IPS-15b (cell line): ENCODE measurements around the gene ERC2.
A peak's percentile ranks its signal among the peaks of the same experiment; 100 is the strongest.

Experiments
- H3K27me3 ChIP-seq: one replicate; pipeline ENCODE4 v1.6.1; 2013; ENCODE audit warnings: low read length; ENCODE audit not compliant: control insufficient read depth, insufficient read depth
- H3K36me3 ChIP-seq: one replicate; pipeline ENCODE4 v1.6.1; 2013; ENCODE audit warnings: low read length; ENCODE audit not compliant: control insufficient read depth, insufficient read depth
- H3K4me1 ChIP-seq: one replicate; pipeline ENCODE4 v1.6.1; 2013; ENCODE audit warnings: mild to moderate bottlenecking, low read length; ENCODE audit not compliant: control insufficient read depth, insufficient read depth
- H3K4me3 ChIP-seq: one replicate; pipeline ENCODE4 v1.5.1; 2013; ENCODE audit warnings: low read depth, low read length
- H3K9ac ChIP-seq: one replicate; pipeline ENCODE4 v1.6.1; 2013; ENCODE audit warnings: low read depth, mild to moderate bottlenecking, low read length
- H3K9me3 ChIP-seq: one replicate; pipeline ENCODE4 v1.6.1; 2013; ENCODE audit warnings: mild to moderate bottlenecking, low read length; ENCODE audit not compliant: control insufficient read depth, insufficient read depth

Gene ERC2

GRCh38 chr3:55501905-55502304 is 966.4 kb downstream of the ERC2 start:
- no peaks in the 10 kb centered on the region for H3K36me3 ChIP-seq
- no peaks in the 10 kb centered on the region for H3K4me1 ChIP-seq
- H3K9me3 ChIP-seq, result no peaks in the 10 kb centered on the region
- peaks cover 3% of the 10 kb centered on the region for H3K27me3 ChIP-seq
- no peak overlapping the region for H3K4me3 ChIP-seq
- H3K9ac ChIP-seq, result no peak overlapping the region

DNA sequence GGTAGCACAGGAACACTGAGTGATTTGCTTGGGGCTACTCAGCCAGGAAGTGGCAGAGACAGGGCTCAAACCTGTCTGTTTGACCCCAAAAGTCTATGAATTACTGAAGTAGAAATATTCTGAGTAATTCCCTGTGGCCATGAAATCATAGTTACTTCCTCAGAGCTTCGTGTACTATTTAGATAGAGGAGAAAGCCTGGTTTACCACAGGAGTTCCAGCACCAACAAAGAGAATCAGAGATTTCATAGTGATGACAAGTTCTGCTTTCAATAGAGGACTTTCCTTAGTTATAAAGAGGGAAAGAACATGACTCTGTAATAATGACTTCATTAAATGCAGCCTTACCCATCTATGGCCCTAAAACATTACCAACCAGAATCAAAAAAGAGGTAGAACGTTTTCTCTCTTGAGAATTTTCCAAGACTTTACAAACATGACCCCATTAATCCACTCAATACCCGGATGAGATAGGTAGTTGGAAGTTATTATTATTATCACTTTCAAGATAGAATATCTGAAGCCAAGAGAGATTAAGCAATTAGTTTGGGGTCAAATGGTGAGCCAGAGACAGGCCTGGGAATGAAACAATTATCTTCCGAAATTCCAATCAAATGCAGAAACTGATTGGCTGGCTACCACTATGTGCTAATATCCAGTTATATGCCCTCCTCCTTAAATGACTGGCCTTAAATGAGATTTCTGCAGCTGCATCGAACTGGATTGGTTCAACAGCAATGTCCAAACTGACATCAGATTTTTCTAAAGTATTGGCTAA is 967.5 kb downstream of the ERC2 start:
- Histone ChIP-seq H3K9me3 (no peaks in the 10 kb centered on the region), H3K4me3 (no peak overlapping the region)

GRCh38 chr3:55498520-55498919 is 969.7 kb downstream of the ERC2 start:
- Histone ChIP-seq H3K4me1 (no peaks in the 10 kb centered on the region), H3K4me3 (no peak overlapping the region), H3K9me3 (no peaks in the 10 kb centered on the region), H3K36me3 (no peaks in the 10 kb centered on the region), H3K27me3 (peaks cover 3% of the 10 kb centered on the region), H3K9ac (no peak overlapping the region)

More for the DNA sequence above, 967.5 kb downstream of the ERC2 start:
- H3K4me1 ChIP-seq, result no peaks in the 10 kb centered on the region
- H3K9ac ChIP-seq, result no peak overlapping the region
- peaks cover 3% of the 10 kb centered on the region for H3K27me3 ChIP-seq
- no peaks in the 10 kb centered on the region for H3K36me3 ChIP-seq

DNA sequence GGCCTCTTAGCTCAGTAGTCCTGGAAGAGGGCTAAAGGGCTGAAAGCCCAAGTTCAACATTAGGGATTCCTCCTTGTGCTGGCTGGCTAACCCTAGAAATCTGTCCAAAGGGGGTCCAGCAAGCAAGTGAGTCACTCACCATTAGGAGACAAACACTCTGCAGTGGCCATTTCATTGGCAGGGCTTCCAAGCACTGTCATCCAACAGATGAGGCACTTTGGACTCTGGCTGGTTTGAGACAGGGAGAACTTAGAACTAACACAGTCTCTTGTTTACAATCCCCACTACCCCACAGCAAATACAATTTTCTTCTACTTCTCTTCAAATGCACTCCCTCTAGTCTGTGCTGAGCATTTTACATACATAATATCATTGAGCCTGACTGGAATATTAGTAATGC is 971.0 kb downstream of the ERC2 start:
- no peak overlapping the region for H3K4me3 ChIP-seq
- H3K27me3 ChIP-seq, result peaks cover 13% of the 10 kb centered on the region
- no peak overlapping the region for H3K9ac ChIP-seq
- H3K9me3 ChIP-seq, result no peaks in the 10 kb centered on the region
- H3K36me3 ChIP-seq, result no peaks in the 10 kb centered on the region
- H3K4me1 ChIP-seq, result no peaks in the 10 kb centered on the region

- H3K36me3 ChIP-seq, result no peaks in the 10 kb centered on the region
- H3K9me3 ChIP-seq, result no peaks in the 10 kb centered on the region
- H3K9ac ChIP-seq, result no peak overlapping the region
- H3K4me1 ChIP-seq, result peaks cover 3% of the 10 kb centered on the region
- no peak overlapping the region for H3K4me3 ChIP-seq
- peaks cover 31% of the 10 kb centered on the region for H3K27me3 ChIP-seq
Measured at GRCh38 chr3:55494976-55495375, 973.3 kb downstream of the ERC2 start.

GRCh38 chr3:55492976-55493375 is 975.3 kb downstream of the ERC2 start:
- H3K9ac ChIP-seq, result no peak overlapping the region
- H3K4me1 ChIP-seq, result peaks cover 3% of the 10 kb centered on the region
- H3K4me3 ChIP-seq, result no peak overlapping the region
- peaks cover 46% of the 10 kb centered on the region for H3K27me3 ChIP-seq
- H3K36me3 ChIP-seq, result no peaks in the 10 kb centered on the region
- H3K9me3 ChIP-seq, result no peaks in the 10 kb centered on the region

DNA sequence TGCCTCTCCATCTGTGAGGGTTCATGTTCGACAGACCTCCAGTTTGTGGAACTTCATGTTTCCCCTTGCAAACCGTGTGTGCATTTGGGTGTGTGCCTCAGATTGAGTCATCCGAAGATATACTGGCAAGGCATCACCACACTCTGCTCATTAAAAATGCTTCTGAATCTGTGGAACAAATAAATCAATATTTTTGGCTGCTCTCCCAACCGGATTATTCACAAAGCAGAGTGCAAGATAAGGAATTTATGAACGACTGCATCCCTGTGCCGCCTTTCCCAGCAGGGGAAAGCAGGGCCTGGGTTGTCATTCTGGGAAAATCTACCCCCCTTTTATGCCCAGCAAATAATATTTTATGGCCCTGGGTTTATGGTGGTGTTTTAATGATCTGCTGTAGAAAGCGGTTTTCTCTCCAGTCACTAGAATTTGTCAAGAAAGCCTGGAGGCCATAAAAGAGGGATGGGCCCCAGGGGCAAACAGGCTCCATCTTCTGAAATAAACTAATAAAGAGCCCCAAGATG is 976.9 kb downstream of the ERC2 start:
- no peaks in the 10 kb centered on the region for H3K9me3 ChIP-seq
- H3K4me3 ChIP-seq, result no peak overlapping the region
- no peak overlapping the region for H3K9ac ChIP-seq
- H3K27me3 ChIP-seq, result peaks cover 56% of the 10 kb centered on the region
- peaks cover 3% of the 10 kb centered on the region for H3K4me1 ChIP-seq
- no peaks in the 10 kb centered on the region for H3K36me3 ChIP-seq

DNA sequence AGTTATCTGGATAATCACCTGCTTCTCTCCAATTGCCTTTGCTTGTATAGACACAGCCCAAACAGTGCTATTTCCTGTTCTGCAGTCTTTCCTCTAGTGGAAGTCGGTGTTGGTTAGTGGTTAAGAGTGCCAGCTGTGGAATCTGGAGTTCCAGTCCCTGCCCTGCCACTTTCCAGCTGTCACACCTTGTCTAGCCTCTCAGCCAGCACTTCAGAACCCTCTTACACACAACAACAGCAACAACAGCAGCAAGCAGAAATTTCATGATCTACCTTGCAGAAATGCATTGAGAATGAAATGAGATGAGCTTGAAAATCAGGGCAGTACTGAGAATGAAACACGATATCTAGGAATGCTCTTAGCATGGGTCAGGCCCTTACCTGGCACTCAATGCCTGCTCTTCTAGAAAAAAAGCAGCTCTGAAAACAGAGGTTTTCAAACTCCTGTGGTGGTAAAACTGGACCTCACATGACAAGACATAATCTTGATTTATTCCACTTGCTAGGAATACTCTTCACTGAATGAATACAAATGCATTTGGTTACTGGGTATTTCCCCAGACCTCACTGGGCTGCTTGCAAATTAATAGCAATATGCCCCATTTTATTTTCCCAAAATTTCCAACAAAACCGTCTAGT is 977.9 kb downstream of the ERC2 start:
- Histone ChIP-seq H3K27me3 (peaks cover 56% of the 10 kb centered on the region), H3K4me1 (peaks cover 3% of the 10 kb centered on the region), H3K4me3 (peak overlapping the region; percentile 86), H3K9me3 (no peaks in the 10 kb centered on the region), H3K9ac (no peak overlapping the region), H3K36me3 (no peaks in the 10 kb centered on the region)

DNA sequence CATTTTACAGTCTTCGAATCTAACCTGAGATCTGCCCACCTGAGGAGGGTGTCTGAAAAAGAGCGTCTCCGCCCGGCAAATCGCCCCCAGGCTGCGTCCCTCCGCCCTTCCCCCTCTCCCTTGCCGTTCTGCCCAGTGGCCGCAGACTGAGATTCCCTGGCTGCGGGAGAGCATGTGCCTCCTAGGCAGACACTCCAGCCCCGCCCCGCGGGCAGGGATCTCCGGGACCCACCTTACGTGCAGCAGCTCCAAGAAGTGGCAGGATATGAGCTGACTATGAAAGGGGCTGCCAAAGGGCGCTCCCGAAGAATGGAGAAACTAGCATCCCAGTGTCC is 978.5 kb downstream of the ERC2 start:
- Histone ChIP-seq H3K9ac (no peak overlapping the region), H3K9me3 (no peaks in the 10 kb centered on the region), H3K27me3 (peaks cover 57% of the 10 kb centered on the region), H3K4me1 (peaks cover 3% of the 10 kb centered on the region), H3K36me3 (no peaks in the 10 kb centered on the region), H3K4me3 (peak overlapping the region; percentile 86)

DNA sequence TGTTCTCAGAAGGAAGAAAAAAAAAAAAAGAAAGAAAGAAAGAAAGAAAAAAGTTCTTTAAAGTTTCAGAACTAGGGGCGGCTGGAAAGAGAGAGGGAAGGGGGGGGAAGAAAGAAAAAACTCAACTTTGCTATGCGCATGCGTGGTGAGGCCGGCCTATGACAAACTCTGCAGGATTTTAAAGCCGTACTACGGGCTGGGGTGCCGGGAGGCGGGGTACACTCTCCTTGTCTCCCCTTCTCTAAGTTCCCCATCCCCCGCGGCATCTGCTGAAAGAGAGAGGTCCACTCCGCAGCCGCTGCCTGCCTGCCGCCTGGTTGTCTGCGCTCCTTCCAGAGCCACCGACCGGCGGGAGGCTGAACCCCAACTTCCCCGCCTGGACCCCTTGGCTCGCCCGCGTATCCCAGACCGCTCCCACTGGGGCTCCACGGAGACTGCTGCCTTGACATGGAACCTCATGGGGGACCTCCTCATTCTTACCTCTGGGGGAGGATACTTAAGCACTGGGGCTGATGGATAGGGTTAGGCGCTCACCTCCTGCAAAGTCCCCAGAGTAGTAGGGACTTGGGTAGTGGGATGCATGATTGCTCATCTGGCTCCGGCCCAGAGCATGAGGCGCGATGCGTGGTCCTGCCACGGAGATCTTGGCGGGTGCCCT is 979.7 kb downstream of the ERC2 start:
- peak overlapping the region; percentile 86 for H3K4me3 ChIP-seq

GRCh38 chr3:55487381-55488241 is 980.7 kb downstream of the ERC2 start:
- peaks cover 72% of the 10 kb centered on the region for H3K27me3 ChIP-seq
- H3K36me3 ChIP-seq, result no peaks in the 10 kb centered on the region
- no peaks in the 10 kb centered on the region for H3K9me3 ChIP-seq
- H3K4me1 ChIP-seq, result peaks cover 3% of the 10 kb centered on the region
- H3K4me3 ChIP-seq, result peak overlapping the region; percentile 86
- peak overlapping the region; percentile 54 for H3K9ac ChIP-seq

More for the DNA sequence above, 979.7 kb downstream of the ERC2 start:
- Histone ChIP-seq H3K9ac (no peak overlapping the region), H3K9me3 (no peaks in the 10 kb centered on the region), H3K4me1 (peaks cover 3% of the 10 kb centered on the region), H3K27me3 (peaks cover 69% of the 10 kb centered on the region), H3K36me3 (no peaks in the 10 kb centered on the region)
